Measurements from ENCODE around the gene PIM1.

DNA sequence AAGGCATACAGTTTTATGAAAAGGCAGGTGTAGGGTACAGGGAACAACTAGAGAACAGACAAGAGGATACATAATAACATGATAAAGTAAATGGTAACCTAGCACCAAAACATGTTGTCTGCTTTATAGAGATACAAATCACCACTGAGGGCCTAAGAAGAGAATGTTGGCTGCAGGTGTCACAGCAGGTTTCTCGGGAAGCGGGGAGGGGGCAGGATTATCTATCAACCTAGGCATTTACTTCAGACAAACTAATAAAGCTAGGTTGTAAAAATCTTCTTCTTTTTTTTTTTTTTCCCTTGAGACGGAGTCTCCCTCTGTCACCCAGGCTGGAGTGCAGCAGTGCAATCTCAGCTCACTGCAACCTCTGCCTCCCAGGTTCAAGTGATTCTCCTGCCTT is 22.7 kb downstream of the PIM1 start:
- TF ChIP-seq, protein P1, sequence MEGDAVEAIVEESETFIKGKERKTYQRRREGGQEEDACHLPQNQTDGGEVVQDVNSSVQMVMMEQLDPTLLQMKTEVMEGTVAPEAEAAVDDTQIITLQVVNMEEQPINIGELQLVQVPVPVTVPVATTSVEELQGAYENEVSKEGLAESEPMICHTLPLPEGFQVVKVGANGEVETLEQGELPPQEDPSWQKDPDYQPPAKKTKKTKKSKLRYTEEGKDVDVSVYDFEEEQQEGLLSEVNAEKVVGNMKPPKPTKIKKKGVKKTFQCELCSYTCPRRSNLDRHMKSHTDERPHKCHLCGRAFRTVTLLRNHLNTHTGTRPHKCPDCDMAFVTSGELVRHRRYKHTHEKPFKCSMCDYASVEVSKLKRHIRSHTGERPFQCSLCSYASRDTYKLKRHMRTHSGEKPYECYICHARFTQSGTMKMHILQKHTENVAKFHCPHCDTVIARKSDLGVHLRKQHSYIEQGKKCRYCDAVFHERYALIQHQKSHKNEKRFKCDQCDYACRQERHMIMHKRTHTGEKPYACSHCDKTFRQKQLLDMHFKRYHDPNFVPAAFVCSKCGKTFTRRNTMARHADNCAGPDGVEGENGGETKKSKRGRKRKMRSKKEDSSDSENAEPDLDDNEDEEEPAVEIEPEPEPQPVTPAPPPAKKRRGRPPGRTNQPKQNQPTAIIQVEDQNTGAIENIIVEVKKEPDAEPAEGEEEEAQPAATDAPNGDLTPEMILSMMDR (IDR thresholded peaks at IDR 0.05; ENCODE audit: low read length), result no peak
- TF ChIP-seq EZH2phosphoT487 (IDR thresholded peaks at IDR 0.05; ENCODE audit: low read length), result no peak
- TF ChIP-seq EZH2 (optimal IDR thresholded peaks at IDR 0.05; ENCODE audit: low read depth, low read length), result no peak

Data from MM.1S (cell line).